ENCODE data around the gene INSL3.

GRCh38 chr19:17863520-17864182 is 42.3 kb upstream of the INSL3 start:
- TF ChIP-seq CTCF (IDR thresholded peaks at IDR 0.05) (no peak), POLR2A (IDR thresholded peaks at IDR 0.05) (no peak)
